Measurements from ENCODE around the gene CEACAM3. TPM values are rescaled to one million over a fixed set of nuclear protein-coding genes. Genes with fewer than 3 reads are reported as not detected.

Gene CEACAM3
- total and polyA plus RNA-seq, 9 of the 15 experiments (the other 6 are each of a cell fraction or from before 2014, with no cell fraction given): not detected

- H3K4me1 ChIP-seq (replicated peaks in 1 of 2; ENCODE audit: control insufficient read depth in 2 of 2, insufficient read depth in 2 of 2, low read length in 2 of 2): no peaks in the 10 kb centered on the region
- FAIRE-seq: no peak
- DNase-seq (ENCODE audit: extremely low read depth in 1 of 4, low spot score in 3 of 4): no peak
- ChIA-PET POLR2A (interaction anchor here (0.6 to 1.3 kb wide), 5 partner anchors 10 to 834 kb away, joined by 3 to 6 read pairs (median 4); partner anchors contain the start of gene RPS19), CTCF (ENCODE audit: low intra/inter-chr PET ratio) (interaction anchor here (0.7 to 2.0 kb wide), 5 partner anchors 28 to 164 kb away, joined by 4 to 16 read pairs (median 6); no protein-coding TSS in a partner anchor)
- H2AFZ ChIP-seq (ENCODE audit: low read depth, low read length): no peak overlapping the region
- no peaks in the 10 kb centered on the region for H3K36me3 ChIP-seq (ENCODE audit: control insufficient read depth, insufficient read depth, low read length)
- 0% methylated on average over 1 of the region's 1 CpG for WGBS (ENCODE audit: insufficient coverage, low coverage, missing lambda C conversion rate)
- H4K20me1 ChIP-seq (replicated peaks; ENCODE audit: control insufficient read depth, insufficient read depth, low read length): no peaks in the 10 kb centered on the region
- no TSS peak for BruUV-seq (replicated peaks)
- H3K27me3 ChIP-seq (ENCODE audit: control insufficient read depth in 2 of 2, insufficient read depth in 2 of 2, low read length in 2 of 2): peaks cover 5 to 23% of the 10 kb centered on the region in 2 experiments; a peak in 4 of 5 replicates
- TF ChIP-seq ATF1 (CRISPR knock-in tag; IDR thresholded peaks at IDR 0.05) (no peak), ATF1 (tag; IDR thresholded peaks at IDR 0.05) (0 out of 2 replicates have a peak, but pooled peaks have one; percentile 0), BMI1 (IDR thresholded peaks at IDR 0.05; ENCODE audit: low read length) (no peak)
- H3K9me3 ChIP-seq (replicated peaks; ENCODE audit: control insufficient read depth, insufficient read depth, low read depth, low read length): no peaks in the 10 kb centered on the region
- H3K79me2 ChIP-seq (ENCODE audit: control insufficient read depth, insufficient read depth, low read length): no peaks in the 10 kb centered on the region
- H3K9me1 ChIP-seq (ENCODE audit: control insufficient read depth, insufficient read depth, low read length): no peaks in the 10 kb centered on the region
- no peak overlapping the region for H3K4me3 ChIP-seq
- in situ Hi-C loops (cut with MboI): loop anchor here (10.0 kb wide), 1 partner anchor 161 kb away; the partner anchor contains the start of gene RABAC1
- intact Hi-C loops (cut with micrococcal nuclease): loop anchor here (2.0 kb wide), 1 partner anchor 27 kb away; no protein-coding TSS in a partner anchor
- H3K9ac ChIP-seq (ENCODE audit: insufficient read depth in 1 of 2, low read depth in 2 of 2, low read length in 2 of 2): no peak overlapping the region
- ATAC-seq: no peak
- no peak overlapping the region for H3K27ac ChIP-seq (ENCODE audit: extremely low read depth, low read depth, low read length)
- no peak overlapping the region for H3K4me2 ChIP-seq (ENCODE audit: insufficient read depth, low read length)
Measured at GRCh38 chr19:41793414-41793727, 3.0 kb upstream of the CEACAM3 start.

GRCh38 chr19:41795031-41795461, 1.3 kb upstream of the CEACAM3 start:
- peaks cover 2 to 23% of the 10 kb centered on the region in 2 experiments; a peak in 3 of 5 replicates for H3K27me3 ChIP-seq (ENCODE audit: control insufficient read depth in 2 of 2, insufficient read depth in 2 of 2, low read length in 2 of 2)
- FAIRE-seq (peak; percentile 91), DNase-seq (ENCODE audit: extremely low read depth in 1 of 4, low spot score in 3 of 4) (peak; percentile 18 to 61 (median 35)), ATAC-seq (peak; percentile 93)
- H3K4me1 ChIP-seq (replicated peaks in 1 of 2; ENCODE audit: control insufficient read depth in 2 of 2, insufficient read depth in 2 of 2, low read length in 2 of 2): no peaks in the 10 kb centered on the region
- H3K9ac ChIP-seq (ENCODE audit: insufficient read depth in 1 of 2, low read depth in 2 of 2, low read length in 2 of 2): no peak overlapping the region
- no TSS peak for BruUV-seq (replicated peaks)
- H2AFZ ChIP-seq (ENCODE audit: low read depth, low read length): no peak overlapping the region
- H3K9me3 ChIP-seq (replicated peaks; ENCODE audit: control insufficient read depth, insufficient read depth, low read depth, low read length): no peaks in the 10 kb centered on the region
- H3K27ac ChIP-seq (ENCODE audit: extremely low read depth, low read depth, low read length): no peak overlapping the region
- CTCF ChIA-PET (ENCODE audit: low intra/inter-chr PET ratio): interaction anchor here (2.0 kb wide), 1 partner anchor 26 kb away, joined by 8 read pairs; no protein-coding TSS in a partner anchor
- in situ Hi-C loops (cut with MboI) (loop anchor here (10.0 kb wide), 1 partner anchor 160 kb away; the partner anchor contains the start of gene RABAC1), intact Hi-C loops (cut with micrococcal nuclease) (no loop called here)
- POLR2A ChIA-PET: interaction anchor here (1.1 to 1.6 kb wide), 2 partner anchors 39 to 65 kb away, joined by 3 to 4 read pairs; partner anchors contain the start of gene RPS19
- no peaks in the 10 kb centered on the region for H3K36me3 ChIP-seq (ENCODE audit: control insufficient read depth, insufficient read depth, low read length)
- H4K20me1 ChIP-seq (replicated peaks; ENCODE audit: control insufficient read depth, insufficient read depth, low read length): no peaks in the 10 kb centered on the region
- H3K4me2 ChIP-seq (ENCODE audit: insufficient read depth, low read length): no peak overlapping the region
- 36% methylated on average over 4 of the region's 5 CpGs for WGBS (ENCODE audit: insufficient coverage, low coverage, missing lambda C conversion rate)
- H3K4me3 ChIP-seq: no peak overlapping the region
- H3K9me1 ChIP-seq (ENCODE audit: control insufficient read depth, insufficient read depth, low read length): no peaks in the 10 kb centered on the region
- H3K79me2 ChIP-seq (ENCODE audit: control insufficient read depth, insufficient read depth, low read length): no peaks in the 10 kb centered on the region
- TF ChIP-seq CTCF (IDR thresholded peaks at IDR 0.05 in 2 of 3, conservative IDR thresholded peaks at IDR 0.05 in 1 of 3; ENCODE audit: insufficient read depth in 2 of 3, low read depth in 1 of 3, low read length in 3 of 3): peak; percentile 63 to 83 (median 66)
- no peak for TF ChIP-seq ZNF280A (IDR thresholded peaks at IDR 0.05; ENCODE audit: low read depth, partially characterized antibody)
- peak; percentile 30; the same call in 1 of the 2 replicates for TF ChIP-seq EHMT2 (IDR thresholded peaks at IDR 0.05)
- no peak for TF ChIP-seq NR2F6 (CRISPR knock-in tag; IDR thresholded peaks at IDR 0.05)
- peak; percentile 26; the same call in 1 of the 2 replicates for TF ChIP-seq EGR1 (conservative IDR thresholded peaks at IDR 0.05)
- peak; percentile 18; the same call in 1 of the 2 replicates for TF ChIP-seq KLF16 (IDR thresholded peaks at IDR 0.05)
- peak; percentile 35; the same call in 1 of the 2 replicates for TF ChIP-seq XRCC5 (IDR thresholded peaks at IDR 0.05; ENCODE audit: low read depth, low read length)
- no peak for TF ChIP-seq MED1 (CRISPR knock-in tag; IDR thresholded peaks at IDR 0.05; ENCODE audit: borderline replicate concordance)

All from K562 (cell line).